GM21423 (cell line): ENCODE data around the gene TMEM62.

Experiments used
- ATAC-seq: cut with Tn5 transposase; IDR thresholded peaks from one replicate; pipeline ENCODE4 v1.9.1; 2021; ENCODE audit warnings: mild to moderate bottlenecking, moderate library complexity; ENCODE audit not compliant: unreplicated experiment

Gene TMEM62

GRCh38 chr15:43133430-43134156 lies at the start of gene TMEM62:
Gene TMEM62, plus strand, starts transcription at chr15:43133586. Its CDS starts 217 bp downstream, at chr15:43133803.
- ATAC-seq, result peak; percentile 92

GRCh38 chr15:43085921-43086320 lies 47.5 kb upstream of the TMEM62 start:
- no peak for ATAC-seq

GRCh38 chr15:43086551-43086950 lies 46.8 kb upstream of the TMEM62 start:
- ATAC-seq, result no peak

- no peak for ATAC-seq
Measured at GRCh38 chr15:43091859-43092258, 41.5 kb upstream of the TMEM62 start.

GRCh38 chr15:43093026-43093425 lies 40.4 kb upstream of the TMEM62 start:
- ATAC-seq, result no peak

GRCh38 chr15:43094416-43095030 lies 38.9 kb upstream of the TMEM62 start:
- ATAC-seq, result no peak

- ATAC-seq, result no peak
Measured at GRCh38 chr15:43095243-43095642, 38.1 kb upstream of the TMEM62 start.

- no peak for ATAC-seq
Measured at GRCh38 chr15:43095708-43096347, 37.6 kb upstream of the TMEM62 start.

GRCh38 chr15:43096411-43096810 lies 37.0 kb upstream of the TMEM62 start:
- no peak for ATAC-seq

GRCh38 chr15:43099105-43099845 lies 34.1 kb upstream of the TMEM62 start:
- ATAC-seq, result no peak

GRCh38 chr15:43100971-43101370 lies 32.4 kb upstream of the TMEM62 start:
- ATAC-seq, result no peak

GRCh38 chr15:43102187-43102586 lies 31.2 kb upstream of the TMEM62 start:
- no peak for ATAC-seq

- no peak for ATAC-seq
Measured at GRCh38 chr15:43103907-43104306, 29.5 kb upstream of the TMEM62 start.

GRCh38 chr15:43104426-43104825 lies 29.0 kb upstream of the TMEM62 start:
- no peak for ATAC-seq

GRCh38 chr15:43105077-43105736 lies 28.2 kb upstream of the TMEM62 start:
- ATAC-seq, result peak; percentile 28

GRCh38 chr15:43105778-43106485 lies 27.5 kb upstream of the TMEM62 start, which contains the start of gene UBR1:
Gene UBR1, minus strand, starts transcription at chr15:43106038. Its CDS starts 16 bp downstream, at chr15:43106022.
- peak; percentile 84 for ATAC-seq

GRCh38 chr15:43106486-43106829 lies 26.9 kb upstream of the TMEM62 start:
- no peak for ATAC-seq

GRCh38 chr15:43107751-43108150 lies 25.6 kb upstream of the TMEM62 start:
- ATAC-seq, result no peak

GRCh38 chr15:43111354-43111753 lies 22.0 kb upstream of the TMEM62 start:
- no peak for ATAC-seq

GRCh38 chr15:43118286-43118685 lies 15.1 kb upstream of the TMEM62 start:
- no peak for ATAC-seq
